A549 (cell line): ENCODE data around the gene RBBP8. TPM values are rescaled to one million over a fixed set of nuclear protein-coding genes. Genes with fewer than 3 reads are reported as not detected.

Source experiments
- ATAC-seq, 2 experiments: fragments of 200-7000 bp in 1 of 2; fragments of >200 bp in 1 of 2; cut with Nextera tagmentation in 1 of 2; cut with Tn5 transposase in 1 of 2; 3 replicates each; pipeline versions ENCODE4 v1.8.0 to v1.9.1; 2018 to 2020; ENCODE audit warnings: mild to moderate bottlenecking in 1 of 2, moderate library complexity in 1 of 2
- CTCF ChIA-PET: fragments of 300-600 bp; sonication (Branson Sonifier 250); formaldehyde crosslinking; extraction: SDS; loops from one replicate; lab custom pipeline; 2021; ENCODE audit warnings: antibody characterized with exemption, inconsistent platforms; lab: Yijun Ruan, JAX
- POLR2A ChIA-PET: fragments of 350-600 bp; formaldehyde crosslinking; extraction: SDS; loops from one replicate; lab custom pipeline; 2021; ENCODE audit warnings: antibody characterized with exemption, inconsistent platforms; lab: Yijun Ruan, JAX
- DNase-seq, 2 experiments: peaks; one replicate each; pipeline versions ENCODE4 v3.0.0 to v3.0.0-alpha.2; 2011 to 2016; ENCODE audit warnings: low read depth in 1 of 2, low spot score in 1 of 2
- FAIRE-seq: peaks from 2 replicates; lab custom pipeline; 2011; peaks lifted over from hg19 to GRCh38; lab: Jason Lieb, UNC
- H3K27ac ChIP-seq, 2 experiments: fragments of >200 bp; sonication (Bioruptor Twin); formaldehyde crosslinking; 3 replicates each; pipeline ENCODE4 v1.5.1; 2016 to 2017
- H3K4me1 ChIP-seq: fragments of >200 bp; sonication (Bioruptor Twin); formaldehyde crosslinking; 3 replicates; pipeline ENCODE4 v1.6.1; 2016
- H3K4me2 ChIP-seq: fragments of >200 bp; sonication (Bioruptor Twin); formaldehyde crosslinking; 3 replicates; pipeline ENCODE4 v1.6.1; 2016
- H3K4me3 ChIP-seq: fragments of >200 bp; sonication (Bioruptor Twin); formaldehyde crosslinking; 3 replicates; pipeline ENCODE4 v1.5.1; 2016
- H3K9me3 ChIP-seq: fragments of >200 bp; sonication (Bioruptor Twin); formaldehyde crosslinking; 3 replicates; pipeline ENCODE4 v1.6.1; 2016
- BHLHE40 ChIP-seq: IDR thresholded peaks from 2 replicates; pipeline ENCODE4 v1.6.1; 2012; ENCODE audit warnings: low read depth, low read length, inconsistent platforms
- CBX8 ChIP-seq: fragments of 200-600 bp; sonication (generic); IDR thresholded peaks from 2 replicates; pipeline ENCODE4 v1.6.1; 2016
- CEBPB ChIP-seq, 2 experiments: fragments of >200 bp in 1 of 2; sonication (Bioruptor Twin) in 1 of 2; formaldehyde crosslinking in 1 of 2; IDR thresholded peaks; 2 replicates each; pipeline ENCODE4 v1.6.1; 2012 to 2016
- EHF ChIP-seq: fragments of 250-450 bp; sonication (Bioruptor Pico); IDR thresholded peaks from 2 replicates; pipeline ENCODE4 v1.5.0; 2020; ENCODE audit warnings: mild to moderate bottlenecking
- ESRRA ChIP-seq: fragments of 150-350 bp; IDR thresholded peaks from 2 replicates; pipeline ENCODE4 v1.6.1; 2014; ENCODE audit warnings: mild to moderate bottlenecking, low read length, borderline replicate concordance
- FOSL2 ChIP-seq, 2 experiments: fragments of 450-650 bp in 1 of 2; fragments of >200 bp in 1 of 2; sonication (Bioruptor Twin) in 1 of 2; formaldehyde crosslinking; IDR thresholded peaks; 2 replicates each; pipeline versions ENCODE4 v1.5.0 to v1.6.1; 2016 to 2020; ENCODE audit warnings: mild to moderate bottlenecking in 1 of 2, moderate library complexity in 1 of 2
- FOXS1 ChIP-seq: fragments of 250-450 bp; sonication (Bioruptor Pico); IDR thresholded peaks from 2 replicates; pipeline ENCODE4 v1.5.0; 2020; ENCODE audit warnings: mild to moderate bottlenecking, moderate library complexity
- GATA3 ChIP-seq: IDR thresholded peaks from 2 replicates; pipeline ENCODE4 v1.6.1; 2012; ENCODE audit warnings: borderline replicate concordance
- HDAC2 ChIP-seq: fragments of 200-600 bp; sonication (generic); IDR thresholded peaks from 2 replicates; pipeline ENCODE4 v1.6.1; 2016
- HOXB13 ChIP-seq: fragments of 250-450 bp; sonication (Bioruptor Pico); IDR thresholded peaks from 2 replicates; pipeline ENCODE4 v1.5.0; 2020; ENCODE audit warnings: low read depth, mild to moderate bottlenecking, moderate library complexity
- JUN ChIP-seq, 2 experiments: fragments of >200 bp; sonication (Bioruptor Twin); formaldehyde crosslinking; IDR thresholded peaks; 2 replicates in 1 of 2; 3 replicates in 1 of 2; pipeline ENCODE4 v1.6.1; 2016 to 2017
- KDM1A ChIP-seq: fragments of 200-600 bp; sonication (generic); IDR thresholded peaks from 2 replicates; pipeline ENCODE4 v1.6.1; 2016; ENCODE audit warnings: low read depth, mild to moderate bottlenecking
- KDM5A ChIP-seq: fragments of 200-600 bp; sonication (generic); IDR thresholded peaks from 2 replicates; pipeline ENCODE4 v1.6.1; 2016; ENCODE audit warnings: antibody characterized with exemption, mild to moderate bottlenecking
- MYC ChIP-seq: IDR thresholded peaks from 2 replicates; pipeline ENCODE4 v1.6.1; 2012; ENCODE audit warnings: mild to moderate bottlenecking, inconsistent platforms, low read length, improper control_type of control experiment, borderline replicate concordance
- NR3C1 ChIP-seq: fragments of >200 bp; sonication (Bioruptor Twin); formaldehyde crosslinking; IDR thresholded peaks from 3 replicates; pipeline ENCODE4 v1.6.1; 2017
- PHF8 ChIP-seq: fragments of 200-600 bp; sonication (generic); IDR thresholded peaks from 2 replicates; pipeline ENCODE4 v1.6.1; 2016; ENCODE audit warnings: low read depth, mild to moderate bottlenecking, antibody characterized with exemption, moderate library complexity, borderline replicate concordance
- POLR2A ChIP-seq: IDR thresholded peaks from 2 replicates; pipeline ENCODE4 v1.6.1; 2012; ENCODE audit warnings: mild to moderate bottlenecking, low read length
- RARB ChIP-seq: fragments of 250-450 bp; sonication (Bioruptor Pico); IDR thresholded peaks from 2 replicates; pipeline ENCODE4 v1.8.0; 2021; ENCODE audit warnings: mild to moderate bottlenecking, moderate library complexity
- RFX5 ChIP-seq: fragments of 450-650 bp; IDR thresholded peaks from 2 replicates; pipeline ENCODE4 v1.7.1; 2014; ENCODE audit warnings: antibody characterized with exemption, mild to moderate bottlenecking, moderate library complexity
- RNF2 ChIP-seq: fragments of 200-600 bp; sonication (generic); IDR thresholded peaks from 2 replicates; pipeline ENCODE4 v1.6.1; 2016; ENCODE audit warnings: low read depth, mild to moderate bottlenecking, antibody characterized with exemption, moderate library complexity, borderline replicate concordance
- SMC3 ChIP-seq: fragments of >200 bp; sonication (Bioruptor Twin); formaldehyde crosslinking; IDR thresholded peaks from 3 replicates; pipeline ENCODE4 v1.6.1; 2018; ENCODE audit warnings: inconsistent platforms
- SREBF2 ChIP-seq: fragments of 450-650 bp; IDR thresholded peaks from 2 replicates; pipeline ENCODE4 v1.6.1; 2014; ENCODE audit warnings: mild to moderate bottlenecking, moderate library complexity
- TFCP2L1 ChIP-seq: fragments of 250-450 bp; sonication (Bioruptor Pico); IDR thresholded peaks from 2 replicates; pipeline ENCODE4 v1.5.0; 2021; ENCODE audit warnings: mild to moderate bottlenecking
- ZC3H11A ChIP-seq: fragments of 450-650 bp; IDR thresholded peaks from 2 replicates; pipeline ENCODE4 v1.6.1; 2014; ENCODE audit warnings: antibody characterized with exemption, mild to moderate bottlenecking
- ZNF302 ChIP-seq: fragments of 250-450 bp; sonication (Bioruptor Pico); IDR thresholded peaks from 2 replicates; pipeline ENCODE4 v1.9.0; 2021; ENCODE audit warnings: inconsistent platforms, mild to moderate bottlenecking, moderate library complexity
- ZSCAN20 ChIP-seq: fragments of 250-450 bp; sonication (Bioruptor Pico); IDR thresholded peaks from 2 replicates; pipeline ENCODE4 v1.8.0; 2022; ENCODE audit warnings: mild to moderate bottlenecking, moderate library complexity
- WGBS: methylation state at CpG from one replicate; pipeline ENCODE4 v1.1.6; 2017; ENCODE audit errors: missing lambda C conversion rate; 5-methylcytosine and 5-hydroxymethylcytosine counted together
- polyA plus RNA-seq, 4 experiments: library from polyadenylated mRNA; depleted of rRNA in 3 of 4; stranded (reverse); fragments of >200 nt; fragmentation: RNase III in 1 of 4; extraction: RNeasy Plus Mini Kit Qiagen cat#74134 plus additional on column Dnase treatment in 1 of 4; gene quantifications; 2 replicates in 3 of 4; 3 replicates in 1 of 4; pipeline ENCODE4 v1.2.3, GENCODE V29; 2011 to 2017
- TF ChIP-seq, protein P1 (sequence below): fragments of >200 bp; sonication (Bioruptor Twin); formaldehyde crosslinking; IDR thresholded peaks from 2 replicates; pipeline ENCODE4 v1.6.1; 2016

The RBBP8 gene
- polyA plus RNA-seq, 2 of the 4 experiments (the other 2 are of a cell fraction) = 26.8 to 65.4 TPM

DNA sequence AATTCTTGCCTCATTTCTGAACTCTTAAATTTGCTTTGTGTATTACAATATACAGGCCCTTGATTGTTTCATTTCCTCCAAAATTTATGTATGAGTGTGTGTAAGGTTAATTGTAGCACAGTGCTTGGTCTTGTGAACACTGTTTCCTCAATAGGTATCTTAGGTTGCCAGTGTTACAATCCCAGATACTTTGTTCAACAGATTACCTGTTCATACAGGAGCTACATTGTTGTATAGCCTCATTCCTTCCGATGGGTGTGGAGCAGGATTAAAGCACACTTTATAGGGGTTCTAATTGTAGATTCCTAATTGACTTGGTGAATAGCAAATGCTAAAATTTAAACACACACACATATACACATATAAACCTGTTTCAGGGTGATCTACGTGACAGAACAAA is 10.7 kb downstream of the RBBP8 start:
- Histone ChIP-seq H3K27ac (no peak overlapping the region), H3K4me1 (no peaks in the 10 kb centered on the region), H3K9me3 (no peaks in the 10 kb centered on the region), H3K4me3 (no peak overlapping the region), H3K4me2 (no peak overlapping the region)
- DNase-seq (no peak), ATAC-seq (no peak), FAIRE-seq (no peak)
- no peak for TF ChIP-seq PHF8
- no peak for TF ChIP-seq ZC3H11A
- TF ChIP-seq TFCP2L1 (CRISPR knock-in tag) = no peak
- TF ChIP-seq HDAC2 = no peak
- 90% methylated on average over 2 of the region's 2 CpGs for WGBS
- POLR2A ChIA-PET = no interaction called here
- CTCF ChIA-PET = interaction anchor here (0.5 kb wide), 1 partner anchor 907 kb away, joined by 3 read pairs; no protein-coding TSS in a partner anchor

DNA sequence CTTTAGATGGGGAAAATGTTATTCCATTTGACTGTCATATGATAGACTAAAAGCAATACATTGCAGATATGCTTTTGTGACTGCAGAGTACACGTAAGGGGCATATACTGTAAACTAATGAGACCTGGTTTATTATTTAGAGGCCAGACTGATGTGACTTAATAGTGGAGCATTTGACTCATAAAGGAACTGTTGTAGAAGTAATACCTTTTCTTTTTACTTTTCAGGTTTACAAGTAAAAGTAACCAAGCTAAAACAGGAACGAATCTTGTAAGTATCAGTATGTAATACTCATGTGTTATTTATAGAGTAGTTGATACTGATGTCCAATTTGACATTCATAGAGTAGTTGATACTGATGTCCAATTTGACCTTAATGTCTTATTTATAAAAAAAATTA is 13.1 kb downstream of the RBBP8 start:
- WGBS = 85% methylated on average over 2 of the region's 2 CpGs
- no peak for ATAC-seq
- Histone ChIP-seq H3K4me2 (no peak overlapping the region), H3K4me1 (no peaks in the 10 kb centered on the region), H3K27ac (no peak overlapping the region), H3K9me3 (no peaks in the 10 kb centered on the region), H3K4me3 (no peak overlapping the region)
- no peak for TF ChIP-seq RARB (CRISPR knock-in tag)
- TF ChIP-seq ZNF302 (CRISPR knock-in tag) = no peak
- TF ChIP-seq ZSCAN20 (CRISPR knock-in tag) = no peak
- TF ChIP-seq SMC3 = no peak
- TF ChIP-seq FOSL2 (IDR thresholded peaks at IDR 0.05) = no peak
- TF ChIP-seq FOSL2 (CRISPR knock-in tag; IDR thresholded peaks at IDR 0.05) = no peak
- no peak for TF ChIP-seq FOXS1 (CRISPR knock-in tag)
- TF ChIP-seq ZC3H11A = no peak
- TF ChIP-seq KDM5A = no peak
- no peak for TF ChIP-seq GATA3
- no peak for TF ChIP-seq BHLHE40
- TF ChIP-seq SREBF2 = no peak
- TF ChIP-seq CBX8 = no peak
- TF ChIP-seq JUN (IDR thresholded peaks at IDR 0.05) = no peak
- no peak for TF ChIP-seq KDM1A
- TF ChIP-seq MYC = no peak
- ChIA-PET CTCF (no interaction called here), POLR2A (no interaction called here)
- no peak for FAIRE-seq
- no peak for DNase-seq

DNA sequence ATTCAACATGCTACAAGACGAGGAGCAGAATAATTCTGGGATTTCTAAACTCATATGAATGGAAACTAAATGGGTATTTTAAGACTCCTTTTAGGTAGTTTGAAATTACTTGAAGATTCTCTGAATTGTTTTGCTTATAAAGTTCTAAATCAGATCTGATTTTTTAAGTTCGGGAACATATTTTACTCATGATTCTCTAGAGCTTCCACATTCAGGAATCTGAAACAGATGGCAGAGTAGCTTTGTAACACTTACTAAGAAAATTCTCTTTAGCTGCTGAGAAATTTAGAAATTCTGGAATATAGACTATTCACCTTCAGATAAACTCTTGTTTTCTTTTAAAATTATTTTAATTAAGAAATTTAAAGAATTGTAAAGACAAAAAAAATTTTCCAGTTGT is 13.7 kb downstream of the RBBP8 start:
- H3K4me3 ChIP-seq = no peak overlapping the region
- CTCF ChIA-PET = no interaction called here
- 69% methylated on average over 2 of the region's 2 CpGs for WGBS
- H3K27ac ChIP-seq = no peak overlapping the region
- no peak for DNase-seq
- H3K9me3 ChIP-seq = no peaks in the 10 kb centered on the region
- no peak for ATAC-seq
- POLR2A ChIA-PET = no interaction called here
- TF ChIP-seq POLR2A (no peak), HOXB13 (CRISPR knock-in tag) (no peak), RNF2 (no peak), CEBPB (IDR thresholded peaks at IDR 0.05) (no peak), ESRRA (no peak), EHF (CRISPR knock-in tag) (no peak), MYC (no peak), NR3C1 (no peak), RFX5 (no peak), FOSL2 (IDR thresholded peaks at IDR 0.05) (no peak), FOSL2 (CRISPR knock-in tag; IDR thresholded peaks at IDR 0.05) (no peak)
- TF ChIP-seq, protein P1, sequence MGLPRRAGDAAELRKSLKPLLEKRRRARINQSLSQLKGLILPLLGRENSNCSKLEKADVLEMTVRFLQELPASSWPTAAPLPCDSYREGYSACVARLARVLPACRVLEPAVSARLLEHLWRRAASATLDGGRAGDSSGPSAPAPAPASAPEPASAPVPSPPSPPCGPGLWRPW = no peak
- no peak overlapping the region for H3K4me2 ChIP-seq
- FAIRE-seq = no peak
- no peaks in the 10 kb centered on the region for H3K4me1 ChIP-seq
